RWPE1 (cell line): ENCODE results near the gene RGS6.

Experiments used
- CTCF ChIA-PET: fragments of 350-600 bp; sonication (Branson Sonifier 250); formaldehyde crosslinking; extraction: SDS; loops from one replicate; lab custom pipeline; 2021; lab: Yijun Ruan, JAX
- POLR2A ChIA-PET: fragments of 400-600 bp; formaldehyde crosslinking; extraction: SDS; loops from one replicate; lab custom pipeline; 2020; ENCODE audit warnings: antibody characterized with exemption; ENCODE audit not compliant: low non-redundant PET; lab: Yijun Ruan, JAX
- DNase-seq: peaks from one replicate; pipeline ENCODE4 v3.0.0; 2012; ENCODE audit warnings: low spot score
- H3K27ac ChIP-seq: fragments of 450-650 bp; 2 replicates; pipeline ENCODE4 v1.5.1; 2017
- TF ChIP-seq, protein P1 (sequence below): fragments of 450-650 bp; conservative IDR thresholded peaks from 2 replicates; pipeline ENCODE4 v1.5.1; 2017; ENCODE audit warnings: low read depth, mild to moderate bottlenecking

RGS6 gene

DNA sequence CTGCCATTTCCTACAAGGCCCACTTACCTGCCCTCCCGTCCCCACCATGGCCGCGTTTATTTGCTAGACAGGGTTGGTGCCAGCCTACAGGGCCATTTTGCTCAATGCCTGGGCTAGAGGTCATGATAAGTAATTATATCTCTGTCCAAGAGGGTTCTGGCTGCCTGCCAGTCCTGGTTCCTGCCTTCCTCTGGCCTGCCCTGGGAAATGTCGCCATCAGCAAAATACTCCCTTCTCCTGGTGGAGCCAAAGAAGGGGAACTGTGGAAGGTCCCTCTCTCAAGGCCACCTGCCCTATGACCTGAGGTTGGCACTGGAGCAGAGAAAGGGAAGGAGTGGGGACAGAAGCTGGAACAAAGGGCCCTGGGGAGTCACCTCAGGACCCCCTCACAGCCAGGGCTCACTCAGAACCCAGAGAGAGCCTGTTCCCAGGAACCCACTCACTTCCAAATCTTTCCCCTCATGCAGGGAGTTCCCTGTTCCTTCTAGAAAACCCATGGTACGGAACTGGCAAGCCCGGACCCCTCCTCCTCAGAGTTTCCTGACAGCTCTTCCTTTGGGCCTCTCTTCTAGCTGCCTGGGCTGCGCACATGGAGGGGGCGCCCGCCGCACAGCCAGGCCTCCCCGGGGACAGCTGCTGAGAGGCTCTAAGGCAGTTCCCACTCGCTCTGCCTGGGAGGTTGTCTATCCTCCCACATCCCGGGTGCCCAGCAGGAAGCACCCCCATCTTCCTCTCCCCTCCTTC is 681.2 kb downstream of the RGS6 start:
- TF ChIP-seq, protein P1, sequence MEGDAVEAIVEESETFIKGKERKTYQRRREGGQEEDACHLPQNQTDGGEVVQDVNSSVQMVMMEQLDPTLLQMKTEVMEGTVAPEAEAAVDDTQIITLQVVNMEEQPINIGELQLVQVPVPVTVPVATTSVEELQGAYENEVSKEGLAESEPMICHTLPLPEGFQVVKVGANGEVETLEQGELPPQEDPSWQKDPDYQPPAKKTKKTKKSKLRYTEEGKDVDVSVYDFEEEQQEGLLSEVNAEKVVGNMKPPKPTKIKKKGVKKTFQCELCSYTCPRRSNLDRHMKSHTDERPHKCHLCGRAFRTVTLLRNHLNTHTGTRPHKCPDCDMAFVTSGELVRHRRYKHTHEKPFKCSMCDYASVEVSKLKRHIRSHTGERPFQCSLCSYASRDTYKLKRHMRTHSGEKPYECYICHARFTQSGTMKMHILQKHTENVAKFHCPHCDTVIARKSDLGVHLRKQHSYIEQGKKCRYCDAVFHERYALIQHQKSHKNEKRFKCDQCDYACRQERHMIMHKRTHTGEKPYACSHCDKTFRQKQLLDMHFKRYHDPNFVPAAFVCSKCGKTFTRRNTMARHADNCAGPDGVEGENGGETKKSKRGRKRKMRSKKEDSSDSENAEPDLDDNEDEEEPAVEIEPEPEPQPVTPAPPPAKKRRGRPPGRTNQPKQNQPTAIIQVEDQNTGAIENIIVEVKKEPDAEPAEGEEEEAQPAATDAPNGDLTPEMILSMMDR = no peak
- ChIA-PET POLR2A (no interaction called here), CTCF (no interaction called here)
- DNase-seq = no peak
- H3K27ac ChIP-seq = no peak overlapping the region; the same call in 1 of the 2 replicates

DNA sequence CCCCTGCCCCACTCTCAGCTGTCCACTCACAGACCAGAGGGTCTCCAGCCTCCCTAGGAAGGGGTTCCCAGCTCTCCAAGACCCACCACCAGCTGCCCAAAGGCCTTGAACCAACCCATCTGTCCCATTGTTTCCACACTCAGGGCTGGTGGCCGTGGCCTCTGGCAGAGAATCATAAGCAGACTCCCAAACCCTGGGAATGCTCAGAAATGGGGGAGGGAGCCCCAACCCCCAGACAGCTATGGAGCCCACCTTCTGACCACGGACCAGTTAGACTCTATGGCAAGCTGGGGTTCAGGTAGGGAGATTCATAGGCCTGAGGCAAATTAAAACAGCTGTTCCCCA is 681.7 kb downstream of the RGS6 start:
- TF ChIP-seq, protein P1 = no peak
- no peak for DNase-seq
- ChIA-PET CTCF (no interaction called here), POLR2A (no interaction called here)
- H3K27ac ChIP-seq = no peak overlapping the region; the same call in 1 of the 2 replicates

DNA sequence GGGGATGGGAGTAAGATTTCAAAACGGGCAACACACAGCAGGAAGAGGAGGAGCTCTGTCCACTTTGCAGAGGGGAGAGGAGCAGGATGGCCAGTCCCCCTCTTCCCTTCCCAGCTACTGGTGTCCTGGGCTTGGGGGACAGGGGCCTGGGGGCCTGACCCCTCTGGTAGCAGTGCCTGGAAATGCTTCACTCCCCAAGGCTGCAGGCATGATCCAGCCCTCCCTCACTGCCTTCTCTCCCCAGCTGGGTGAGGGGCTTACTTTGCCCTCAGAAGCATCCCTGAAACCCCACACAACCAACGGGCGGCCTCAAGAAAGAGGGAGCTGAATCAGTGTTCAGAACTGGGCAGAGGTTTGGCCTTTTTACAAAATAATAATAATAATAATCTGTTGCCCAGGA is 682.1 kb downstream of the RGS6 start:
- CTCF ChIA-PET = no interaction called here
- no peak for DNase-seq
- POLR2A ChIA-PET = no interaction called here
- TF ChIP-seq, protein P1 = no peak
- H3K27ac ChIP-seq = no peak overlapping the region; the same call in 1 of the 2 replicates

DNA sequence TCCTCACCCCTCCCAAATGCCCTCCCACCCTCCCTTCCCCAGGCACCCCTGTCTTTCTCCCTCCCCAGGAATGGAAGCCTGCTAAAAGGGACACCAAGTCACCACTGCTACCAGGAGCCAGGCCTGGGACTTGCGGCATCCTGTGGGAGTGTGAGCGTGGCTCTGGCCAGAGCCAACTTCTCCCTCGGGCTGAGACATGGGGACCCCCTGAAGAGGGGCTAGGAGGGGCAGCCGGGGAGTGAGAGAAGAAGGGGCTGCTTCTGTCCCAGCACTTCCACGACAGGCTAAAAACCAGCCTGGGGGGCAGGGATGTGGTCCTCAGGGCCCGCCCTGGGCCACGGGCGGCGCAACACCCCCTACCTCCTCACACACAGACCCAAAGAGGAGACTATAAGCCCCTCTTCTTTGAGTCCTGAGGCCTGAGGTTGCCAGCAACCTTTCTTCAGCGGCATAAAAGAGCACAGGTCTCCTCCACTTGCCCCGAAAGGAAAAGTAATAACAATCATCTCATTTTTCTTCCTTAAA is 682.7 kb downstream of the RGS6 start:
- peak overlapping the region; percentile 74 for H3K27ac ChIP-seq
- ChIA-PET CTCF (no interaction called here), POLR2A (no interaction called here)
- DNase-seq = no peak
- TF ChIP-seq, protein P1 = no peak

DNA sequence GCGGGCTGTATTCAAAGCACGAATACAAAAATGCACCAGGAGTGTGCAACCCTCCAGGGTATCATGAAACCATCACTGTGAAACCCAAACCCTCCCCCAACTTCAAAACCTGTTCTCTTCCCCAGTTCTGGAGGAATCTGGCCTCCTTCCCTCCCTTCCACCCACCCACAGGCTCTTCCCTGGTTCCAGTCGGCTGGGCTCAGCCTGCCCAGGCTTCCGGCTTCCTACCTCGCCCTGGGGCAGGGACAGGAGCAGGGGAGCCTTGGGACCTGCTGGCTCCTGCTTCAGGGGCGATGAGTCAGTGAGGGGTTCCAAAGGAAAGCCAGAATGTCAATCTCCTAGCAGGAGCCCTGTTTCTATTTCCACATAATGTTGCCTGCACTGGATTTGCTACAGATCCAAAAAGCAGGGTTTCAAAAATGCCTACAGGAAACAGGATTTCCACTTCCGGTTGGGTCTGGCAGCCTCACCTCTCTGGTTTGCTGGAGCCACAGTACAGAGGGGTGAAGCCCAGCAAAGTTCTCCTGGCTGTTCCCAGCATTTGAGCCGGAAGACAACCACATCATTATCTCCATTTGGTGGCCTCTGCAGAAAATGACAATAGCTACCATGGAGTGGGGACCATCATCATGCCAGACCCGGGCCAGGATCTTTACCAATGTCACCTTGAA is 683.4 kb downstream of the RGS6 start:
- peak; percentile 57 for DNase-seq
- TF ChIP-seq, protein P1 = no peak
- peak overlapping the region; percentile 74 for H3K27ac ChIP-seq
- ChIA-PET POLR2A (no interaction called here), CTCF (no interaction called here)
